Measurements from ENCODE around the gene MECP2. TPM values are rescaled to one million over a fixed set of nuclear protein-coding genes. Genes with fewer than 3 reads are reported as not detected.

Gene MECP2
- total RNA-seq, 4 donors from 2014 or later, result 19.7 to 76.0 (median 33.9) TPM

DNA sequence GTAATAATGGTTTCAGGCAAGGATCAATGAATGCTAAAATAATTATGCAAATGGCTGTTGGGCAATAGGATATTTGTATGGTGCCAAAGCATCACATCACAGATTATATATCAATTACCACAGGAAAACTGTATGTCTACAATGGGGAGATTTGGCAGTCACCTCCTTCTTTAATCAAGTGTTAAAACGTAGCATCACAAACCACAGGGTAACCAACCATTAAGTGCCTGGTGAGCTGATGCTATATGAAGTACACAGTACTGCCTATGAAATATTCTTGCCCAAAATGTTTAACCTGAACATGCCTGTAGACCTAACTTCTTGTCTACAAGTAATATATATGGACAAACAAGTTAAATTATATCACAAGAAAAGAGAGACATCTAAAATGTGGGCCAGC is 25.3 kb downstream of the MECP2 start:
- 48% methylated on average over 1 of the region's 1 CpG for WGBS
- no peak for DNase-seq (ENCODE audit: low spot score in 2 of 2)
- Histone ChIP-seq H3K27ac (no peak overlapping the region), H3K9me3 (no peaks in the 10 kb centered on the region), H3K4me3 (no peak overlapping the region), H3K27me3 (no peaks in the 10 kb centered on the region), H3K4me1 (peaks cover under 1% of the 10 kb centered on the region), H3K36me3 (no peaks in the 10 kb centered on the region)
- TF ChIP-seq POLR2AphosphoS5 (IDR thresholded peaks at IDR 0.05), result no peak
- no peak for TF ChIP-seq POLR2A (IDR thresholded peaks at IDR 0.05)
- TF ChIP-seq, protein P1, sequence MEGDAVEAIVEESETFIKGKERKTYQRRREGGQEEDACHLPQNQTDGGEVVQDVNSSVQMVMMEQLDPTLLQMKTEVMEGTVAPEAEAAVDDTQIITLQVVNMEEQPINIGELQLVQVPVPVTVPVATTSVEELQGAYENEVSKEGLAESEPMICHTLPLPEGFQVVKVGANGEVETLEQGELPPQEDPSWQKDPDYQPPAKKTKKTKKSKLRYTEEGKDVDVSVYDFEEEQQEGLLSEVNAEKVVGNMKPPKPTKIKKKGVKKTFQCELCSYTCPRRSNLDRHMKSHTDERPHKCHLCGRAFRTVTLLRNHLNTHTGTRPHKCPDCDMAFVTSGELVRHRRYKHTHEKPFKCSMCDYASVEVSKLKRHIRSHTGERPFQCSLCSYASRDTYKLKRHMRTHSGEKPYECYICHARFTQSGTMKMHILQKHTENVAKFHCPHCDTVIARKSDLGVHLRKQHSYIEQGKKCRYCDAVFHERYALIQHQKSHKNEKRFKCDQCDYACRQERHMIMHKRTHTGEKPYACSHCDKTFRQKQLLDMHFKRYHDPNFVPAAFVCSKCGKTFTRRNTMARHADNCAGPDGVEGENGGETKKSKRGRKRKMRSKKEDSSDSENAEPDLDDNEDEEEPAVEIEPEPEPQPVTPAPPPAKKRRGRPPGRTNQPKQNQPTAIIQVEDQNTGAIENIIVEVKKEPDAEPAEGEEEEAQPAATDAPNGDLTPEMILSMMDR (IDR thresholded peaks at IDR 0.05), result no peak
- no peak for TF ChIP-seq EP300 (IDR thresholded peaks at IDR 0.05)

DNA sequence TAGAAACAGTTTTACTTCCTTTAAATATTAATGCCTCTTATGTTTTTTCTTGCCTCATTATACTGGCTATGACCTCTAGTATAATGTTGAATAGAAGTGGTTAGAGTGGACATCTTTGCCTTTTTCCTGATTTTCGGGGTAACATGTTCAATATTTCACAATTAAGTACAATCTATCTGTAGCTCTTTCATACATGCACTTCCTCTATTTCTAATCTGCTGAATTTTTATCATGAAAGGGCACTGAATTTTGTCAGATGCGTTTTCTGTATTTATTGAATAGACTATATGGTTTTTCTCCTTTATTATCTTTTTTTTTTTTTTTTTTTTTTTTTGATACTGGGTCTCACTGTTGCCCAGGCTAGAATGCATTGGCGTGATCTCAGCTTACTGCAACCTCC is 29.0 kb downstream of the MECP2 start:
- H3K9me3 ChIP-seq, result no peaks in the 10 kb centered on the region
- TF ChIP-seq, protein P1 (IDR thresholded peaks at IDR 0.05), result no peak
- TF ChIP-seq EP300 (IDR thresholded peaks at IDR 0.05) (no peak), POLR2A (IDR thresholded peaks at IDR 0.05) (no peak), POLR2AphosphoS5 (IDR thresholded peaks at IDR 0.05) (no peak)
- H3K27me3 ChIP-seq, result no peaks in the 10 kb centered on the region
- H3K4me1 ChIP-seq, result peaks cover 14% of the 10 kb centered on the region
- no peak overlapping the region for H3K27ac ChIP-seq
- H3K36me3 ChIP-seq, result no peaks in the 10 kb centered on the region
- WGBS, result 73% methylated on average over 3 of the region's 3 CpGs
- DNase-seq (ENCODE audit: low spot score in 2 of 2), result no peak
- no peak overlapping the region for H3K4me3 ChIP-seq

DNA sequence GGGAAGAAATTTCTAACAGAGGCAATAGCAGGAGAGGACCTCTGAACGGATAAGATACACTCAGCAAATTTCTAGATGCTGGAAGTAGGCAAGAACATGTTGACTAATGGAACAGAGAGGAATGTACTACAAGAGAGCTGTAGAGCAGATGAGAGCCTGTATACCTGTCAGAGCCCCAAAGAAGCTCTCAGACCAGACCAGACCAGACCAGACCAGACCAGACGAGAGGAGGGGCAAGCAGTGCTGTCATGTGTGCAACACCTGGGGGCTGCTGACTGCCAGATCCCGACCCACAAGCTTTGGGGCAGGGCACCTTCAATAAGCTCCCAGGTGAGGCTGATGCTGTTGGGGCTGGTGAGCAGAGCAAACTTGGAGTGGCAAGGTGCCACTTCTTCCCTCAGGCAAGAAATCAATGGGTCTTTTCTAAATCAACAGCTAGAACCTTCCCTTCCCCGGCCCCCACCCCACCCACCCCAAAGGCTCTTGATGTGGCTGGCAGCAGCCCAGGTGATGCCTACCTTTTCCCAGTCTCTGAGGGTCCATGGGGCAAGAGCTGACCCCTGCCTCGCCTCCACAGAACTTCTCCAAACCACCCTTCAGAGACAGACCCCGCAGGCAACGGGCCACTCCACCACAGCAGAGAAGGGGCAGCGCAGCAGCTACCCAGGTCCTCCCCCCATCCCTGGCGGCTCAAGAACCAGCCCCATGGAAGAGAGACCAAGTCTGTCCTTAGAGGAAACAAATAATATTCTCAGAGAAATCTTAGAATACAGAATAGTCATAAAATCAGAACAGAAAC is 32.7 kb downstream of the MECP2 start:
- Histone ChIP-seq H3K4me3 (no peak overlapping the region), H3K27ac (no peak overlapping the region), H3K36me3 (no peaks in the 10 kb centered on the region), H3K27me3 (no peaks in the 10 kb centered on the region), H3K4me1 (peaks cover 32% of the 10 kb centered on the region), H3K9me3 (no peaks in the 10 kb centered on the region)
- no peak for DNase-seq (ENCODE audit: low spot score in 2 of 2)
- TF ChIP-seq POLR2A (IDR thresholded peaks at IDR 0.05), result no peak
- WGBS, result 64% methylated on average over 8 of the region's 9 CpGs

DNA sequence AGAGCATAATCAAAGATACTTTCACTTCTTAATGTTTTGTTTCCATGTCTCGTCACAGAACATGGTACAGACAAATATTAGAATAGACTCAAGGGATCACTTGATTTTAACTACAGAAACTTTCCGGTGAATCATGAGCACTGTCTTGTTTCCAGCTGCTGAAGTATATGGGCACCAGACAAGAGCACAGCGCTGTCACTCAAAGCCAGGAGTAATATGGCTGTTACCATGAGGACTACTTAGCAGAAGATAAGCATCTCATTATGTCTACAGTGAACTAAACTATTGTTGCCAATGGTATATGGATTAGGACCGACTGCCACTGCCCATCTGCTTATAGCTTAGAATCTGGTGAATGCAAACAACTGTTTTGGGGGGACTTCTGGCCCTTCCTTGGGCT is 34.3 kb downstream of the MECP2 start:
- Histone ChIP-seq H3K27me3 (no peaks in the 10 kb centered on the region), H3K36me3 (no peaks in the 10 kb centered on the region), H3K4me3 (no peak overlapping the region), H3K4me1 (peaks cover 37% of the 10 kb centered on the region), H3K27ac (no peak overlapping the region), H3K9me3 (no peaks in the 10 kb centered on the region)
- no peak for DNase-seq (ENCODE audit: low spot score in 2 of 2)
- 71% methylated on average over 4 of the region's 4 CpGs for WGBS
- TF ChIP-seq EP300 (IDR thresholded peaks at IDR 0.05) (no peak), POLR2AphosphoS5 (IDR thresholded peaks at IDR 0.05) (no peak), POLR2A (IDR thresholded peaks at IDR 0.05) (no peak)
- TF ChIP-seq, protein P1 (IDR thresholded peaks at IDR 0.05), result no peak

DNA sequence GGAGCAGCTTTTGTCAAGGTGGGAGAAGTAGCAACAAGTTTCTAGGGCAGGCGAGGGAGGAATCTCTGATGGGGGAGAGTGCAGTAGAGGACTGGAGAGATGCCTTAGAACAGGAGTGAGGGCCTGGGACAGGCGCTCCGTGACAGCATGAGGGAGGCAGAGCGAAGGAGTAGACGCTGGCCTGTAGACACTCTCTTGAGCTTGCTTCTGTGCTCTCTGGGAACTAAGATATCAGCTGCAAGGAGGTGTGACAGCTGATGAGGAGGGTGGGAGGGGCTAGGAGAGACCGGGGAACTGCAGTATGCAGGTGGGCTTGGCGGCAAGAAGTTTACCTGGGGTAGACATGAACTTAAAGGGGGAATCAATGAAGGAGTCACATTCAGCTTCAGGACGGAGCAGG is 35.7 kb downstream of the MECP2 start:
- TF ChIP-seq POLR2A (IDR thresholded peaks at IDR 0.05) (no peak), POLR2AphosphoS5 (IDR thresholded peaks at IDR 0.05) (no peak)
- TF ChIP-seq, protein P1 (IDR thresholded peaks at IDR 0.05), result no peak
- H3K27ac ChIP-seq, result no peak overlapping the region
- no peaks in the 10 kb centered on the region for H3K27me3 ChIP-seq
- H3K36me3 ChIP-seq, result no peaks in the 10 kb centered on the region
- DNase-seq (ENCODE audit: low spot score in 2 of 2), result no peak
- H3K4me3 ChIP-seq, result no peak overlapping the region
- H3K4me1 ChIP-seq, result peaks cover 35% of the 10 kb centered on the region
- H3K9me3 ChIP-seq, result no peaks in the 10 kb centered on the region
- WGBS, result 77% methylated on average over 8 of the region's 8 CpGs

All from suprapubic skin (tissue), 4 donors.